IMR-90 (cell line): ENCODE data around the gene CDK11A. TPM values are rescaled to one million over a fixed set of nuclear protein-coding genes. Genes with fewer than 3 reads are reported as not detected.

Experiments
- ATAC-seq: fragments of 200-7000 bp; cut with Tn5 transposase; 2 replicates; pipeline ENCODE4 v1.9.1; 2020; ENCODE audit warnings: low read depth, mild to moderate bottlenecking, moderate library complexity
- BruUV-seq: library from RNA; stranded (reverse); fragments of 400-500 nt; replicated peaks from 2 replicates; lab custom pipeline; 2021; lab: Mats Ljungman, UMichigan
- CTCF ChIA-PET: fragments of 300-600 bp; formaldehyde crosslinking; extraction: SDS; loops from one replicate; lab custom pipeline; 2021; ENCODE audit warnings: antibody characterized with exemption; lab: Yijun Ruan, JAX
- POLR2A ChIA-PET: fragments of 300-600 bp; sonication (Branson Sonifier 250); formaldehyde crosslinking; loops from one replicate; lab custom pipeline; 2022; ENCODE audit warnings: antibody characterized with exemption; ENCODE audit not compliant: unreplicated experiment; lab: Charles Lee
- DNase-seq: peaks from one replicate; pipeline ENCODE4 v3.0.0; 2013
- H2AFZ ChIP-seq: replicated peaks from 2 replicates; pipeline ENCODE3; 2013; ENCODE audit warnings: low read length, mild to moderate bottlenecking; ENCODE audit not compliant: poor library complexity
- H2AK5ac ChIP-seq: 2 replicates; pipeline ENCODE4 v1.6.1; 2013; ENCODE audit warnings: low read depth, low read length, inconsistent platforms
- H2AK9ac ChIP-seq: replicated peaks from 2 replicates; pipeline ENCODE3; 2013; ENCODE audit warnings: mild to moderate bottlenecking, low read depth, low read length, moderate library complexity; ENCODE audit not compliant: poor library complexity
- H2BK120ac ChIP-seq: 2 replicates; pipeline ENCODE4 v1.6.1; 2013; ENCODE audit warnings: low read depth, low read length, inconsistent platforms
- H2BK15ac ChIP-seq: 3 replicates; pipeline ENCODE4 v1.6.1; 2013; ENCODE audit warnings: low read depth, low read length, inconsistent platforms
- H2BK20ac ChIP-seq: 2 replicates; pipeline ENCODE4 v1.6.1; 2013; ENCODE audit warnings: low read depth, mild to moderate bottlenecking, inconsistent platforms, low read length, moderate library complexity
- H2BK5ac ChIP-seq: 2 replicates; pipeline ENCODE4 v1.6.1; 2013; ENCODE audit warnings: mild to moderate bottlenecking, low read depth, low read length, inconsistent platforms; ENCODE audit not compliant: poor library complexity, severe bottlenecking
- H3K14ac ChIP-seq: replicated peaks from 2 replicates; pipeline ENCODE4 v1.6.1; 2013; ENCODE audit warnings: low read depth, low read length, inconsistent platforms
- H3K18ac ChIP-seq: 2 replicates; pipeline ENCODE4 v1.6.1; 2013; ENCODE audit warnings: low read depth, low read length, control low read depth
- H3K23ac ChIP-seq: 2 replicates; pipeline ENCODE4 v1.6.1; 2013; ENCODE audit warnings: low read depth, low read length, inconsistent platforms
- H3K27ac ChIP-seq: 2 replicates; pipeline ENCODE4 v1.5.1; 2013; ENCODE audit warnings: mild to moderate bottlenecking, control low read depth, low read length; ENCODE audit not compliant: insufficient read depth
- H3K27me3 ChIP-seq: 2 replicates; pipeline ENCODE4 v1.6.1; 2013; ENCODE audit warnings: low read length; ENCODE audit not compliant: control insufficient read depth, insufficient read depth
- H3K36me3 ChIP-seq: 2 replicates; pipeline ENCODE4 v1.6.1; 2013; ENCODE audit warnings: low read length, mixed read lengths; ENCODE audit not compliant: control insufficient read depth, insufficient read depth
- H3K4ac ChIP-seq: 2 replicates; pipeline ENCODE4 v1.6.1; 2013; ENCODE audit warnings: low read depth, low read length, inconsistent platforms
- H3K4me1 ChIP-seq: 2 replicates; pipeline ENCODE4 v1.6.1; 2013; ENCODE audit warnings: low read length, mixed read lengths; ENCODE audit not compliant: control insufficient read depth, insufficient read depth
- H3K4me2 ChIP-seq: 2 replicates; pipeline ENCODE4 v1.6.1; 2013; ENCODE audit warnings: low read depth, mild to moderate bottlenecking, control low read depth, low read length, moderate library complexity
- H3K4me3 ChIP-seq: 2 replicates; pipeline ENCODE4 v1.5.1; 2013; ENCODE audit warnings: low read depth, mild to moderate bottlenecking, control low read depth, low read length, moderate library complexity; ENCODE audit not compliant: insufficient read depth
- H3K56ac ChIP-seq: 2 replicates; pipeline ENCODE4 v1.6.1; 2013; ENCODE audit warnings: low read length, inconsistent platforms; ENCODE audit not compliant: insufficient read depth; ENCODE audit errors: extremely low read depth
- H3K79me1 ChIP-seq, 2 experiments: 2 replicates each; pipeline ENCODE4 v1.6.1; 2013; ENCODE audit warnings: low read length in 2 of 2, inconsistent platforms in 1 of 2, low read depth in 1 of 2
- H3K9ac ChIP-seq: 2 replicates; pipeline ENCODE4 v1.6.1; 2013; ENCODE audit warnings: low read depth, low read length, control low read depth
- H3K9me1 ChIP-seq: 2 replicates; pipeline ENCODE4 v1.6.1; 2013; ENCODE audit warnings: low read length, inconsistent platforms; ENCODE audit not compliant: insufficient read depth
- H3K9me3 ChIP-seq: 2 replicates; pipeline ENCODE4 v1.6.1; 2013; ENCODE audit warnings: low read length; ENCODE audit not compliant: control insufficient read depth, insufficient read depth
- H4K20me1 ChIP-seq: 2 replicates; pipeline ENCODE4 v1.6.1; 2013; ENCODE audit warnings: low read length, inconsistent platforms; ENCODE audit not compliant: insufficient read depth
- H4K5ac ChIP-seq: 2 replicates; pipeline ENCODE4 v1.6.1; 2013; ENCODE audit warnings: mild to moderate bottlenecking, low read depth, low read length, control low read depth
- H4K8ac ChIP-seq, 2 experiments: 2 replicates each; pipeline ENCODE4 v1.6.1; 2013; ENCODE audit warnings: low read depth in 2 of 2, low read length in 2 of 2, control low read depth in 1 of 2, inconsistent platforms in 1 of 2
- H4K91ac ChIP-seq: 2 replicates; pipeline ENCODE4 v1.6.1; 2013; ENCODE audit warnings: low read depth, low read length, inconsistent platforms; ENCODE audit not compliant: insufficient read depth
- BHLHE40 ChIP-seq: fragments of 150-350 bp; IDR thresholded peaks from 2 replicates; pipeline ENCODE4 v1.6.1; 2016; ENCODE audit warnings: mild to moderate bottlenecking, low read depth, low read length
- CEBPB ChIP-seq: IDR thresholded peaks from 2 replicates; pipeline ENCODE4 v1.6.1; 2012; ENCODE audit warnings: low read depth, low read length, improper control_type of control experiment
- FOS ChIP-seq: fragments of 150-350 bp; IDR thresholded peaks from 2 replicates; pipeline ENCODE4 v1.6.1; 2016; ENCODE audit warnings: low read depth, low read length
- MAFK ChIP-seq: IDR thresholded peaks from 2 replicates; pipeline ENCODE4 v1.6.1; 2012; ENCODE audit warnings: low read depth, low read length, improper control_type of control experiment
- MAZ ChIP-seq: IDR thresholded peaks from 2 replicates; pipeline ENCODE4 v1.6.1; 2012; ENCODE audit warnings: low read depth, mild to moderate bottlenecking, low read length, improper control_type of control experiment, moderate library complexity, borderline replicate concordance
- NFE2L2 ChIP-seq: fragments of 150-350 bp; IDR thresholded peaks from 2 replicates; pipeline ENCODE4 v1.6.1; 2016; ENCODE audit warnings: low read depth, mild to moderate bottlenecking, low read length
- POLR2A ChIP-seq: IDR thresholded peaks from 2 replicates; pipeline ENCODE4 v1.6.1; 2012; ENCODE audit warnings: mild to moderate bottlenecking, low read depth, low read length
- RCOR1 ChIP-seq: IDR thresholded peaks from 2 replicates; pipeline ENCODE4 v1.6.1; 2012; ENCODE audit warnings: mild to moderate bottlenecking, low read length, improper control_type of control experiment; ENCODE audit not compliant: insufficient replicate concordance
- RFX5 ChIP-seq: IDR thresholded peaks from 2 replicates; pipeline ENCODE4 v1.8.0; 2012; ENCODE audit warnings: low read depth, mild to moderate bottlenecking, low read length, moderate library complexity
- SMC3 ChIP-seq: fragments of 150-350 bp; IDR thresholded peaks from 2 replicates; pipeline ENCODE4 v1.6.1; 2016; ENCODE audit warnings: low read depth, mild to moderate bottlenecking, antibody characterized with exemption, low read length, moderate library complexity
- WGBS, 2 experiments: methylation state at CpG; one replicate each; pipeline versions ENCODE4 v1.1.5 to v1.1.7; 2013; ENCODE audit warnings: missing lambda C conversion rate in 2 of 2; ENCODE audit not compliant: insufficient read length in 1 of 2; ENCODE audit errors: extremely low coverage in 2 of 2; 5-methylcytosine and 5-hydroxymethylcytosine counted together
- dilution Hi-C: fragments of 300-500 bp; cut with HindIII; formaldehyde crosslinking; loops from one replicate; pipeline ENCODE4 v1.14.3; 2018; ENCODE audit warnings: low sequenced_read_pairs; ENCODE audit not compliant: unreplicated experiment
- in situ Hi-C: fragments of 300-500 bp; cut with MboI; formaldehyde crosslinking; loops from 3 replicates; pipeline ENCODE4 v1.14.3; 2019; ENCODE audit warnings: low sequenced_read_pairs, inconsistent platforms, mixed read lengths
- intact Hi-C: fragments of 100-400 bp; cut with micrococcal nuclease; formaldehyde crosslinking; loops from 2 replicates; pipeline ENCODE4 v1.10.0; 2022
- polyA plus RNA-seq, 3 experiments: library from polyadenylated mRNA; depleted of rRNA; stranded (reverse); fragments of >200 nt; gene quantifications; 2 replicates each; pipeline ENCODE4 v1.2.3, GENCODE V29; 2012; ENCODE audit warnings: low replicate concordance in 1 of 3
- total RNA-seq: library from RNA; depleted of rRNA; stranded (reverse); fragments of >200 nt; gene quantifications from 2 replicates; pipeline ENCODE4 v1.2.3, GENCODE V29; 2012
- TF ChIP-seq, protein P1 (sequence below): fragments of 150-350 bp; IDR thresholded peaks from 2 replicates; pipeline ENCODE4 v1.6.1; 2016; ENCODE audit warnings: low read depth, mild to moderate bottlenecking, low read length, moderate library complexity, borderline replicate concordance

The CDK11A gene
- total and polyA plus RNA-seq, 2 of the 4 experiments (the other 2 are of a cell fraction): 1.8 to 20.0 TPM

DNA sequence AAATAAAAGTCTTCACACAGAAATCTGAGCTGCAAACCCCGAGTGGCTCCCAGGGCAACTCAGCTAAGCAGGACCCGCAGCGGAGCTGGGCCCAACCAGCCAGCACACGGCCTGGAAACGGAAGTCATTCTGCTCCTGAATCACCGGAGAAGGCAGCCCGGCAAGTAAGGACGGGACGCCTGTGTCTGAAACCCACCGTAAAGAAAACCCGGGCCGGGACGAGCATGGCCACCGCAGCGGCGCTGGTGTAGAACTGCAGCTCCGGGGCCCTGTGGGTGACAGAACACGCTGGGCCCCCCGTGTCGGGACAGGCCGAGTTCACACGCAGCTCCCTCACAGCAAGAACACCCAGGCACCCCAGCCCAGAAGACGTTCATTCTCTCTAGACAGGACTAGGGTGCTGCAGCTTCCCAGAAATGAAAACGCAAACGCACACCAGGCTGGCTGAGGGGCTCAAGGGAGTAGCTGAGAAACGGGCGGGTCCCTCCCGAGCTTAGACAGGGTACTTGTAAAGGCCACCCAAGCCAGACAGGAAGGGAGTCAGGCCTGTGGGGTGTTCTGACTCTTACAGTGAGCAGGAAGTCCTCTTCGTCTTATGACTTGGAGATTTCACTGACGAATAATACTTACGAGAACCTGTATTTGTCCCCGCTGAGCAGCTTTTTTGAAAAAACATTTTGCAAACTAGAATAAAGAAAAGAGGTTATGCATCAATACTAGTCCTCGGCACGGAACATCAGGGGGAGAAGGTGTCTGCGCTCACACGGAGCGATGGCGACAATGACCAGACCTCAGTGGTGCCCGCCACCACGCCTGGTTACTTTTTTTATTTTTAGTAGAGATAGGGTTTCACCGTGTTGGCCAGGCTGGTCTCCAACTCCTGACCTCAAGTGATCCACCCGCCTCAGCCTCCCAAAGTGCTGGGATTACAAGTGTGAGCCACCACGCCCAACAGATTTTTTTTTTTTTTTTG lies 54.4 kb downstream of the CDK11A start:
- no peak overlapping the region for H2AFZ ChIP-seq
- dilution Hi-C loops: no loop called here
- no peak overlapping the region for H4K8ac ChIP-seq
- H3K4me1 ChIP-seq: no peaks in the 10 kb centered on the region
- H3K14ac ChIP-seq: no peak overlapping the region
- H3K4me3 ChIP-seq: no peak overlapping the region
- DNase-seq: no peak
- no peaks in the 10 kb centered on the region; the same call in 1 of the 2 replicates for H3K9me1 ChIP-seq
- no peak overlapping the region for H4K91ac ChIP-seq
- no peaks in the 10 kb centered on the region for H3K27me3 ChIP-seq
- no peak overlapping the region for H3K56ac ChIP-seq
- no peak overlapping the region for H3K18ac ChIP-seq
- H4K5ac ChIP-seq: no peak overlapping the region
- intact Hi-C loops: no loop called here
- no peak overlapping the region for H2BK120ac ChIP-seq
- peaks cover 8 to 13% of the 10 kb centered on the region in 2 experiments; a peak in 2 of 4 replicates for H3K79me1 ChIP-seq
- H2AK9ac ChIP-seq: no peak overlapping the region
- no peak overlapping the region for H2BK15ac ChIP-seq
- no peaks in the 10 kb centered on the region for H4K20me1 ChIP-seq
- no peak overlapping the region for H3K4ac ChIP-seq
- in situ Hi-C loops: no loop called here
- no peak for ATAC-seq
- ChIA-PET CTCF (interaction anchor here (0.6 kb wide), 1 partner anchor 8 kb away, joined by 3 read pairs; no protein-coding TSS in a partner anchor), POLR2A (no interaction called here)
- no peak overlapping the region for H2BK20ac ChIP-seq
- TF ChIP-seq MAZ (no peak), POLR2A (no peak), RCOR1 (no peak), BHLHE40 (no peak), FOS (no peak), RFX5 (no peak), CEBPB (no peak), SMC3 (no peak), NFE2L2 (no peak), MAFK (no peak)
- TF ChIP-seq, protein P1, sequence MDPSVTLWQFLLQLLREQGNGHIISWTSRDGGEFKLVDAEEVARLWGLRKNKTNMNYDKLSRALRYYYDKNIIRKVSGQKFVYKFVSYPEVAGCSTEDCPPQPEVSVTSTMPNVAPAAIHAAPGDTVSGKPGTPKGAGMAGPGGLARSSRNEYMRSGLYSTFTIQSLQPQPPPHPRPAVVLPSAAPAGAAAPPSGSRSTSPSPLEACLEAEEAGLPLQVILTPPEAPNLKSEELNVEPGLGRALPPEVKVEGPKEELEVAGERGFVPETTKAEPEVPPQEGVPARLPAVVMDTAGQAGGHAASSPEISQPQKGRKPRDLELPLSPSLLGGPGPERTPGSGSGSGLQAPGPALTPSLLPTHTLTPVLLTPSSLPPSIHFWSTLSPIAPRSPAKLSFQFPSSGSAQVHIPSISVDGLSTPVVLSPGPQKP: no peak
- no peaks in the 10 kb centered on the region for H3K9me3 ChIP-seq
- H3K9ac ChIP-seq: no peak overlapping the region
- WGBS, 2 experiments: 95% methylated on average over 22 of the region's 43 CpGs; no CpG with 5 or more reads in 1 of the 2 experiments
- no peak overlapping the region for H3K4me2 ChIP-seq
- H2AK5ac ChIP-seq: no peak overlapping the region
- no peak overlapping the region for H2BK5ac ChIP-seq
- H3K23ac ChIP-seq: no peak overlapping the region
- peaks cover 64% of the 10 kb centered on the region for H3K36me3 ChIP-seq
- BruUV-seq: no TSS peak
- H3K27ac ChIP-seq: no peak overlapping the region
